ENCODE results near the gene SPATA17. TPM values are rescaled to one million over a fixed set of nuclear protein-coding genes. Genes with fewer than 3 reads are reported as not detected.

SPATA17 gene
- polyA plus RNA-seq, 1 donor (not counting 4 experiments of a cell fraction or from before 2014, with no cell fraction given), result 1.8 TPM

DNA sequence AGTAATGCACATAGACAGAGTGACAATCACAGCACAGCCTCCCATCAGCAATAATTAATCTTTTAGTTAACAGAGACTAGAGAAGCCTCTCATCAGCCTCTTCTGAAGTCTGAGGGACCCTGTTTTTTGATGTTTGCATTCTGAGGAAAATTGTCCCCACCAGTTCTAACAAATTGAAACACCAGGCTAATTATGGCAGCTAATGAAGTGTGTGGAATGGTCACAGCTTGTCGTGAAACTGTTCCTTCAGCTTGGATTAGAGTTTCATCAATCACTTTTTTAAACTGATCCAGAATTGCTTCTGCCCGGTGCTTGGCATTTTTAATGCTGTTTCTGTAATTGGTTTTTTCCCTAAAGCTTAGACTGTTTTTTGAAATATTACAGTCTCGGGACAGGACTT, 208.0 kb downstream of the SPATA17 start:
- FAIRE-seq (no peak), DNase-seq (ENCODE audit: low read depth, low spot score) (no peak)
- Histone ChIP-seq H3K4me2 (ENCODE audit: control insufficient read depth, extremely low read depth, insufficient read depth, low read depth, low read length) (no peak overlapping the region), H3K9me1 (ENCODE audit: control insufficient read depth, extremely low read depth, insufficient read depth, low read length) (no peaks in the 10 kb centered on the region), H3K4me1 (ENCODE audit: control insufficient read depth, extremely low read depth, insufficient read depth, low read length) (no peaks in the 10 kb centered on the region), H3K79me2 (ENCODE audit: control insufficient read depth, insufficient read depth, low read length) (no peaks in the 10 kb centered on the region), H3K9me3 (ENCODE audit: control insufficient read depth, low read depth, low read length) (no peaks in the 10 kb centered on the region), H3K27me3 (ENCODE audit: control insufficient read depth, extremely low read depth, insufficient read depth, low read length) (no peaks in the 10 kb centered on the region), H3K9ac (ENCODE audit: control insufficient read depth, extremely low read depth, insufficient read depth, low read length) (no peak overlapping the region), H3K27ac (ENCODE audit: control insufficient read depth, insufficient read depth, low read length) (no peak overlapping the region), H3K36me3 (ENCODE audit: control insufficient read depth in 2 of 2, extremely low read depth in 1 of 2, insufficient read depth in 2 of 2, low read length in 2 of 2) (no peaks in the 10 kb centered on the region), H4K20me1 (ENCODE audit: control insufficient read depth, extremely low read depth, insufficient read depth, low read length) (no peaks in the 10 kb centered on the region), H2AFZ (ENCODE audit: control insufficient read depth, low read length) (no peak overlapping the region), H3K4me3 (ENCODE audit: control insufficient read depth in 2 of 3, extremely low read depth in 1 of 3, insufficient read depth in 2 of 3, low read depth in 1 of 3, low read length in 3 of 3) (no peak overlapping the region)
- TF ChIP-seq EZH2 (IDR thresholded peaks at IDR 0.05; ENCODE audit: low read length), result no peak
- TF ChIP-seq, protein P1, sequence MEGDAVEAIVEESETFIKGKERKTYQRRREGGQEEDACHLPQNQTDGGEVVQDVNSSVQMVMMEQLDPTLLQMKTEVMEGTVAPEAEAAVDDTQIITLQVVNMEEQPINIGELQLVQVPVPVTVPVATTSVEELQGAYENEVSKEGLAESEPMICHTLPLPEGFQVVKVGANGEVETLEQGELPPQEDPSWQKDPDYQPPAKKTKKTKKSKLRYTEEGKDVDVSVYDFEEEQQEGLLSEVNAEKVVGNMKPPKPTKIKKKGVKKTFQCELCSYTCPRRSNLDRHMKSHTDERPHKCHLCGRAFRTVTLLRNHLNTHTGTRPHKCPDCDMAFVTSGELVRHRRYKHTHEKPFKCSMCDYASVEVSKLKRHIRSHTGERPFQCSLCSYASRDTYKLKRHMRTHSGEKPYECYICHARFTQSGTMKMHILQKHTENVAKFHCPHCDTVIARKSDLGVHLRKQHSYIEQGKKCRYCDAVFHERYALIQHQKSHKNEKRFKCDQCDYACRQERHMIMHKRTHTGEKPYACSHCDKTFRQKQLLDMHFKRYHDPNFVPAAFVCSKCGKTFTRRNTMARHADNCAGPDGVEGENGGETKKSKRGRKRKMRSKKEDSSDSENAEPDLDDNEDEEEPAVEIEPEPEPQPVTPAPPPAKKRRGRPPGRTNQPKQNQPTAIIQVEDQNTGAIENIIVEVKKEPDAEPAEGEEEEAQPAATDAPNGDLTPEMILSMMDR (optimal IDR thresholded peaks at IDR 0.05 in 1 of 3, IDR thresholded peaks at IDR 0.05 in 1 of 3, conservative IDR thresholded peaks at IDR 0.05 in 1 of 3; ENCODE audit: extremely low read depth in 1 of 3, insufficient read depth in 2 of 3, low read length in 3 of 3), result no peak
- dilution Hi-C loops (cut with MboI; ENCODE audit: extremely low pct_ligation_motif_present, low sequenced_read_pairs), result no loop called here

DNA sequence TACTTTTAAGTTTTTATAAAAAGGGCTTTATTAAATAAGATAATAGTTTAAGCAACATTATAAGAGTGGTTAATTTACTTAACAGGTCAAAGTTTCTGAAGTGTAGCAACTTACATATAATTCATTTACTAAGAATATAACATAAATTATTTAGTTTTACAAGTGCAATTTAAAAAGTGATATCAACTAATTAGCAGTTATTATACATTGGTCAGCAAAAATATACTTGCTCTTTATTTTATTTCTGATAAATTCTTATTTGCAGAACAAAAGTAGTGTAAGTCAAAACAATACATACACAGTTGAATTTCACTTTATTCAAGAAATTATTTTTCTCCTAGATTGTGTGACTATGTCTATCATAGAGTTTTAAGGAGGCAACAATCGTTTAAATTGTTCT, 215.6 kb downstream of the SPATA17 start:
- FAIRE-seq, result no peak
- H2AFZ ChIP-seq (ENCODE audit: control insufficient read depth, low read length), result no peak overlapping the region
- H3K4me2 ChIP-seq (ENCODE audit: control insufficient read depth, extremely low read depth, insufficient read depth, low read depth, low read length), result no peak overlapping the region
- no peaks in the 10 kb centered on the region for H4K20me1 ChIP-seq (ENCODE audit: control insufficient read depth, extremely low read depth, insufficient read depth, low read length)
- H3K9me3 ChIP-seq (ENCODE audit: control insufficient read depth, low read depth, low read length), result no peaks in the 10 kb centered on the region
- H3K27me3 ChIP-seq (ENCODE audit: control insufficient read depth, extremely low read depth, insufficient read depth, low read length), result no peaks in the 10 kb centered on the region
- no peaks in the 10 kb centered on the region for H3K9me1 ChIP-seq (ENCODE audit: control insufficient read depth, extremely low read depth, insufficient read depth, low read length)
- H3K79me2 ChIP-seq (ENCODE audit: control insufficient read depth, insufficient read depth, low read length), result no peaks in the 10 kb centered on the region
- no peak overlapping the region for H3K4me3 ChIP-seq (ENCODE audit: control insufficient read depth in 2 of 3, extremely low read depth in 1 of 3, insufficient read depth in 2 of 3, low read depth in 1 of 3, low read length in 3 of 3)
- no peak overlapping the region for H3K27ac ChIP-seq (ENCODE audit: control insufficient read depth, insufficient read depth, low read length)
- no peaks in the 10 kb centered on the region for H3K4me1 ChIP-seq (ENCODE audit: control insufficient read depth, extremely low read depth, insufficient read depth, low read length)
- no peak overlapping the region for H3K9ac ChIP-seq (ENCODE audit: control insufficient read depth, extremely low read depth, insufficient read depth, low read length)
- no peak for TF ChIP-seq EZH2 (IDR thresholded peaks at IDR 0.05; ENCODE audit: low read length)
- TF ChIP-seq, protein P1 (optimal IDR thresholded peaks at IDR 0.05 in 1 of 3, IDR thresholded peaks at IDR 0.05 in 1 of 3, conservative IDR thresholded peaks at IDR 0.05 in 1 of 3; ENCODE audit: extremely low read depth in 1 of 3, insufficient read depth in 2 of 3, low read length in 3 of 3), result no peak
- dilution Hi-C loops (cut with MboI; ENCODE audit: extremely low pct_ligation_motif_present, low sequenced_read_pairs), result no loop called here
- no peak for DNase-seq (ENCODE audit: low read depth, low spot score)
- H3K36me3 ChIP-seq (ENCODE audit: control insufficient read depth in 2 of 2, extremely low read depth in 1 of 2, insufficient read depth in 2 of 2, low read length in 2 of 2), result no peaks in the 10 kb centered on the region
